ENCODE data around the gene PCDHB1. TPM values are rescaled to one million over a fixed set of nuclear protein-coding genes. Genes with fewer than 3 reads are reported as not detected.

Gene PCDHB1
- total and polyA plus RNA-seq, 2 of the 8 experiments (the other 6 are each of a cell fraction or from before 2014, with no cell fraction given) = 0.03 to 0.04 TPM

DNA sequence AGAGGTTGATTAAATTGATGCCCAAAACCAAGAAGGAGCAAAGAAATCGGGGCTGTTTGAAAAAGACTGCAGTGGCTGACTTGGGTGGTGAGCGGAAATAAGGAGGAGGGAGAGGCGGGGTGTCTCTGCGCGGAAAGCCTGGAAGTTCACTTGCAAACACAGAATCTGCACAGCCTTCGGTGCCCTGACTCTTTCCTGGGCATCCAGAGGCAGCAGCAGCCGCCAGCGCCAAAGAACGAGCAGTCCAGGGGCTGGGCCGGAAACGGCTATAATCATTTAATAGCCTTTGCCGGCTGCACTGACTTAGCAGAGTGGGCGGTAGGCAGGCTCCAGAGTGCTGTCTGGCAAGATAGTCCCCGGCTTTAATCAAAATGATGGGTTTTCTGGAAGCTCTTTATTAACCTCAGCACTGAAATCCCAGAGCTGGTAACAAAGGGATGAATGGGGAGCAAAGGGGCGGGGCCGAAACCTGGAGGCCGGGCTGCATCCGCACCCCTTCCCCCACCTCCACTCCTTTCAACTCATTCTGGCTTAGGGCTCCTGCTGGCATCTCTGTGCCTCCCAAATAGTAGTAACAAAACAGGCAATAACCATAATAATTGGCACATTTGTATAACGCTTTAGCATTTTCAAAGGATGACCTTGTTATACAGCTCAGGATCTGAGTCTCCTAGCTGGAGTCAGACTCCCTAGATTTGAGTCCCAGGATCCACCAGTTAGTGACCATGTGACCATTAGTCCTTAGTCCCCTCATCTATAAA is 49.1 kb upstream of the PCDHB1 start (continued):
- TF ChIP-seq CTBP2 (IDR thresholded peaks at IDR 0.05; ENCODE audit: borderline replicate concordance, insufficient read depth, insufficient read length, low read length) (no peak), POLR2A (IDR thresholded peaks at IDR 0.05; ENCODE audit: control extremely low read depth in 1 of 2, low read depth in 2 of 2, low read length in 2 of 2) (peak in 1 of 2 experiments; percentile 87; a peak in 2 of 3 replicates), TAF1 (IDR thresholded peaks at IDR 0.05; ENCODE audit: low read depth, low read length) (peak; percentile 62; the same call in 1 of the 2 replicates), SIRT6 (IDR thresholded peaks at IDR 0.05; ENCODE audit: low read length) (no peak), TEAD4 (IDR thresholded peaks at IDR 0.05; ENCODE audit: low read depth, low read length) (peak; percentile 47; the same call in 1 of the 2 replicates), SRF (IDR thresholded peaks at IDR 0.05; ENCODE audit: low read depth, low read length) (no peak), SP2 (IDR thresholded peaks at IDR 0.05; ENCODE audit: low read length) (no peak), ZNF274 (IDR thresholded peaks at IDR 0.05; ENCODE audit: borderline replicate concordance, extremely low read depth, low read length) (no peak), ASH2L (IDR thresholded peaks at IDR 0.05; ENCODE audit: low read length) (peak; percentile 96), SP1 (IDR thresholded peaks at IDR 0.05; ENCODE audit: low read depth, low read length) (peak; percentile 96), POU5F1 (IDR thresholded peaks at IDR 0.05; ENCODE audit: low read depth, low read length) (peak; percentile 96), RBBP5 (IDR thresholded peaks at IDR 0.05; ENCODE audit: borderline replicate concordance, low read depth, low read length) (0 out of 2 replicates have a peak, but pooled peaks have one; percentile 74), GABPA (IDR thresholded peaks at IDR 0.05; ENCODE audit: borderline replicate concordance, insufficient read depth, low read length) (no peak), HDAC2 (IDR thresholded peaks at IDR 0.05; ENCODE audit: borderline replicate concordance in 1 of 2, low read depth in 2 of 2, low read length in 2 of 2) (peak in 1 of 2 experiments; percentile 97; a peak in 1 of 4 replicates), SUZ12 (IDR thresholded peaks at IDR 0.05; ENCODE audit: low read length) (no peak), GTF2F1 (IDR thresholded peaks at IDR 0.05; ENCODE audit: borderline replicate concordance, low read depth, low read length) (no peak), RAD21 (IDR thresholded peaks at IDR 0.05 in 1 of 2, conservative IDR thresholded peaks at IDR 0.05 in 1 of 2; ENCODE audit: low read depth in 2 of 2, low read length in 2 of 2) (peak in 1 of 2 experiments; percentile 12; a peak in 1 of 4 replicates), TBP (IDR thresholded peaks at IDR 0.05; ENCODE audit: low read depth, low read length) (peak; percentile 60), CHD1 (IDR thresholded peaks at IDR 0.05; ENCODE audit: low read depth, low read length) (no peak)
- TF ChIP-seq, protein P1, sequence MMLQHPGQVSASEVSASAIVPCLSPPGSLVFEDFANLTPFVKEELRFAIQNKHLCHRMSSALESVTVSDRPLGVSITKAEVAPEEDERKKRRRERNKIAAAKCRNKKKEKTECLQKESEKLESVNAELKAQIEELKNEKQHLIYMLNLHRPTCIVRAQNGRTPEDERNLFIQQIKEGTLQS (IDR thresholded peaks at IDR 0.05; ENCODE audit: insufficient read depth, low read depth, low read length) = no peak
- TF ChIP-seq, protein P2, sequence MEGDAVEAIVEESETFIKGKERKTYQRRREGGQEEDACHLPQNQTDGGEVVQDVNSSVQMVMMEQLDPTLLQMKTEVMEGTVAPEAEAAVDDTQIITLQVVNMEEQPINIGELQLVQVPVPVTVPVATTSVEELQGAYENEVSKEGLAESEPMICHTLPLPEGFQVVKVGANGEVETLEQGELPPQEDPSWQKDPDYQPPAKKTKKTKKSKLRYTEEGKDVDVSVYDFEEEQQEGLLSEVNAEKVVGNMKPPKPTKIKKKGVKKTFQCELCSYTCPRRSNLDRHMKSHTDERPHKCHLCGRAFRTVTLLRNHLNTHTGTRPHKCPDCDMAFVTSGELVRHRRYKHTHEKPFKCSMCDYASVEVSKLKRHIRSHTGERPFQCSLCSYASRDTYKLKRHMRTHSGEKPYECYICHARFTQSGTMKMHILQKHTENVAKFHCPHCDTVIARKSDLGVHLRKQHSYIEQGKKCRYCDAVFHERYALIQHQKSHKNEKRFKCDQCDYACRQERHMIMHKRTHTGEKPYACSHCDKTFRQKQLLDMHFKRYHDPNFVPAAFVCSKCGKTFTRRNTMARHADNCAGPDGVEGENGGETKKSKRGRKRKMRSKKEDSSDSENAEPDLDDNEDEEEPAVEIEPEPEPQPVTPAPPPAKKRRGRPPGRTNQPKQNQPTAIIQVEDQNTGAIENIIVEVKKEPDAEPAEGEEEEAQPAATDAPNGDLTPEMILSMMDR (IDR thresholded peaks at IDR 0.05; ENCODE audit: control extremely low read depth in 1 of 3, insufficient read depth in 1 of 3, low read depth in 1 of 3, low read length in 3 of 3) = no peak

Data from H1 (cell line).